Measurements from ENCODE around the gene MRC2.

MRC2 gene

DNA sequence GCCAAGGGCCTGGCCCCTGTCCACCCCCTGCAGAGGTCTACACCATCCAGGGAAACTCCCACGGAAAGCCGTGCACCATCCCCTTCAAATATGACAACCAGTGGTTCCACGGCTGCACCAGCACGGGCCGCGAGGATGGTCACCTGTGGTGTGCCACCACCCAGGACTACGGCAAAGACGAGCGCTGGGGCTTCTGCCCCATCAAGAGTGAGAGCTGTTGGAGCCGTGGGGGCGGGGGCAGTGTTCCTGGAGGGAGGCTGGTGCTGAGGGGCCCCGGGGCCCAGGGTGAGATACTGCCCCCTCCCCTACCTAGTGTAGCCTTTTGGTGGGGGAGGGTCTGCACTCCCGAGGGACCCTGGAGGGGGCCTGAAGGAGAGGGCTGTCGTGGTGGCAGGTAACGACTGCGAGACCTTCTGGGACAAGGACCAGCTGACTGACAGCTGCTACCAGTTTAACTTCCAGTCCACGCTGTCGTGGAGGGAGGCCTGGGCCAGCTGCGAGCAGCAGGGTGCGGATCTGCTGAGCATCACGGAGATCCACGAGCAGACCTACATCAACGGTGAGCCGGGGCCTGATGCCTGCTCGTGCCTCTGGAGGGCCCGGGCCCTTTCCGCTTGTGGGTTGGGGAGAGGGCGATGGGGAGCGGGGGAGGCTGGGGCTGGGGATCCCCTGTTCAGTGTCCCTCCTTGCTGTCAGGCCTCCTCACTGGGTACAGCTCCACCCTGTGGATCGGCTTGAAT is 38.8 kb downstream of the MRC2 start:
- TF ChIP-seq, protein P1, sequence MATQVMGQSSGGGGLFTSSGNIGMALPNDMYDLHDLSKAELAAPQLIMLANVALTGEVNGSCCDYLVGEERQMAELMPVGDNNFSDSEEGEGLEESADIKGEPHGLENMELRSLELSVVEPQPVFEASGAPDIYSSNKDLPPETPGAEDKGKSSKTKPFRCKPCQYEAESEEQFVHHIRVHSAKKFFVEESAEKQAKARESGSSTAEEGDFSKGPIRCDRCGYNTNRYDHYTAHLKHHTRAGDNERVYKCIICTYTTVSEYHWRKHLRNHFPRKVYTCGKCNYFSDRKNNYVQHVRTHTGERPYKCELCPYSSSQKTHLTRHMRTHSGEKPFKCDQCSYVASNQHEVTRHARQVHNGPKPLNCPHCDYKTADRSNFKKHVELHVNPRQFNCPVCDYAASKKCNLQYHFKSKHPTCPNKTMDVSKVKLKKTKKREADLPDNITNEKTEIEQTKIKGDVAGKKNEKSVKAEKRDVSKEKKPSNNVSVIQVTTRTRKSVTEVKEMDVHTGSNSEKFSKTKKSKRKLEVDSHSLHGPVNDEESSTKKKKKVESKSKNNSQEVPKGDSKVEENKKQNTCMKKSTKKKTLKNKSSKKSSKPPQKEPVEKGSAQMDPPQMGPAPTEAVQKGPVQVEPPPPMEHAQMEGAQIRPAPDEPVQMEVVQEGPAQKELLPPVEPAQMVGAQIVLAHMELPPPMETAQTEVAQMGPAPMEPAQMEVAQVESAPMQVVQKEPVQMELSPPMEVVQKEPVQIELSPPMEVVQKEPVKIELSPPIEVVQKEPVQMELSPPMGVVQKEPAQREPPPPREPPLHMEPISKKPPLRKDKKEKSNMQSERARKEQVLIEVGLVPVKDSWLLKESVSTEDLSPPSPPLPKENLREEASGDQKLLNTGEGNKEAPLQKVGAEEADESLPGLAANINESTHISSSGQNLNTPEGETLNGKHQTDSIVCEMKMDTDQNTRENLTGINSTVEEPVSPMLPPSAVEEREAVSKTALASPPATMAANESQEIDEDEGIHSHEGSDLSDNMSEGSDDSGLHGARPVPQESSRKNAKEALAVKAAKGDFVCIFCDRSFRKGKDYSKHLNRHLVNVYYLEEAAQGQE (IDR thresholded peaks at IDR 0.05; ENCODE audit: insufficient read depth in 1 of 2, low read depth in 2 of 2, low read length in 2 of 2), result no peak
- TF ChIP-seq SIN3A (IDR thresholded peaks at IDR 0.05; ENCODE audit: borderline replicate concordance, insufficient read depth, low read length), result no peak
- TF ChIP-seq FOXP2 (optimal IDR thresholded peaks at IDR 0.05; ENCODE audit: borderline replicate concordance, extremely low read depth, extremely low read length, insufficient read depth), result no peak
- no peak for TF ChIP-seq POLR2AphosphoS5 (IDR thresholded peaks at IDR 0.05; ENCODE audit: low read depth, low read length)
- TF ChIP-seq TAF1 (IDR thresholded peaks at IDR 0.05; ENCODE audit: borderline replicate concordance, insufficient read depth, low read length), result no peak

DNA sequence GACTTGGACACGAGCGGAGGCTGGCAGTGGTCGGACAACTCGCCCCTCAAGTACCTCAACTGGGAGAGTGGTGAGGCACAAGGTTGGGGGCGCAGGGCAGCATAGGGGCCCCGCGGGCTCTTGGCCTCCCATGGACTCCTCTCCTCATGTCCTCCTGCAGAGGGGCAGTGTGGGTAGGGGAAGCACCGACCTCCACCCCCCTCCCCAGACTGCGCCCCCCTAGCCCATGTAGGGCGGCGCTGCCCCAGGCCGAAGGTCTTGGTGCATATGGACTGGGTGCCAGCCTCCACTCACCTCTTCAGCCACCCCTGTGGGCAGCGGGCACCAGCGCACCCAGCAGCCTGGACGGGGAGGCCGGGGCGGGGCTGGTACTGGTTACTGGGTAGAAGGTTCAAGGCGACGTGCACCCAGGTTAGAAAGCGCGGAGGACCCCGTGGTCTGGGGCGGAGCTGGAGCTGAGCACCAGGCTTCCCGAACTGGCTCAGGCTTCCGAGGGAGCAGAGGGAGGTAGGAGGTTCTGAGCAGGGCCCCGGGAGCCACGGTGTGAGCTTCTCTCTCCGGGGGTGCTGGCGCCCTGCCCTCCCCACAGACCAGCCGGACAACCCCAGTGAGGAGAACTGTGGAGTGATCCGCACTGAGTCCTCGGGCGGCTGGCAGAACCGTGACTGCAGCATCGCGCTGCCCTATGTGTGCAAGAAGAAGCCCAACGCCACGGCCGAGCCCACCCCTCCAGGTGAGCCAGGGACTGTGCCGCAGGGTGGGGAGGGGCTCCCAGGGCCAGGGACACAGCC is 39.5 kb downstream of the MRC2 start:
- TF ChIP-seq FOXP2 (optimal IDR thresholded peaks at IDR 0.05; ENCODE audit: borderline replicate concordance, extremely low read depth, extremely low read length, insufficient read depth), result no peak
- TF ChIP-seq SIN3A (IDR thresholded peaks at IDR 0.05; ENCODE audit: borderline replicate concordance, insufficient read depth, low read length), result no peak
- TF ChIP-seq POLR2AphosphoS5 (IDR thresholded peaks at IDR 0.05; ENCODE audit: low read depth, low read length), result no peak
- no peak for TF ChIP-seq TAF1 (IDR thresholded peaks at IDR 0.05; ENCODE audit: borderline replicate concordance, insufficient read depth, low read length)
- TF ChIP-seq, protein P1 (IDR thresholded peaks at IDR 0.05; ENCODE audit: insufficient read depth in 1 of 2, low read depth in 2 of 2, low read length in 2 of 2), result no peak

DNA sequence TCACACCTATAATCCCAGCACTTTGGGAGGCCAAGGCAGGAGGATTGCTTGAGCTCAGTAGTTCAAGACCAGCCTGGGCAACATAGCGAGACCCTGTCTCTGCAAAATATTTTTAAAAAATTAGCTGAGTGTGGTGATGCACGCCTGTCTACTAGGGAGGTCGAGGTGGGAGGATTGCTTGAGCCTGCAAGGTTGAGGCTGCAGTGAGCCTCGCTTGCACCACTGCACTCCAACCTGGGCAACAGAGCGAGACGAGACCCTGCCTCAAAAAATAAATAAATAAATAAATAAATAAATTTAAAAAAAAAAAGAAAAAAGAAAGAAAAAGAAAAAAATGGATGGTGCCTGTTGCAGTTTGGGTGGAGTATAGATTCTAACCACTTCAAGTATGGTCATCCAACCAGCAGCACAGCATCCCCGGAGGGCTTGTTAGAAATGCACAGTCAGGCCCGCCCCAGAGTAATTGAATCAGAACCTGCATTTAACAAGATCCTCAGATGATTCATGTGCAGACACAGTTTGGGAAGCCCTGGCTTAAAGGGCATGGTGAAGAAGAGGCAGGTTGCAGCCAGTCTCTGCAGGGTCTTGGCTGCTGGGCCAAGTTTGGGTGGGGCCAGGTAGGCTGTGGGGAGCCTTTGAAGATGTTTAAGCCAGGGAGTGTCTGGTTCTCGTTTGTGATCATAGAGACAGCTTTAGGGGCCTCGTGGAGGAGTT is 40.8 kb downstream of the MRC2 start:
- TF ChIP-seq POLR2AphosphoS5 (IDR thresholded peaks at IDR 0.05; ENCODE audit: low read depth, low read length) (no peak), SIN3A (IDR thresholded peaks at IDR 0.05; ENCODE audit: borderline replicate concordance, insufficient read depth, low read length) (no peak), TAF1 (IDR thresholded peaks at IDR 0.05; ENCODE audit: borderline replicate concordance, insufficient read depth, low read length) (no peak), FOXP2 (optimal IDR thresholded peaks at IDR 0.05; ENCODE audit: borderline replicate concordance, extremely low read depth, extremely low read length, insufficient read depth) (no peak)
- TF ChIP-seq, protein P1 (IDR thresholded peaks at IDR 0.05; ENCODE audit: insufficient read depth in 1 of 2, low read depth in 2 of 2, low read length in 2 of 2), result no peak

DNA sequence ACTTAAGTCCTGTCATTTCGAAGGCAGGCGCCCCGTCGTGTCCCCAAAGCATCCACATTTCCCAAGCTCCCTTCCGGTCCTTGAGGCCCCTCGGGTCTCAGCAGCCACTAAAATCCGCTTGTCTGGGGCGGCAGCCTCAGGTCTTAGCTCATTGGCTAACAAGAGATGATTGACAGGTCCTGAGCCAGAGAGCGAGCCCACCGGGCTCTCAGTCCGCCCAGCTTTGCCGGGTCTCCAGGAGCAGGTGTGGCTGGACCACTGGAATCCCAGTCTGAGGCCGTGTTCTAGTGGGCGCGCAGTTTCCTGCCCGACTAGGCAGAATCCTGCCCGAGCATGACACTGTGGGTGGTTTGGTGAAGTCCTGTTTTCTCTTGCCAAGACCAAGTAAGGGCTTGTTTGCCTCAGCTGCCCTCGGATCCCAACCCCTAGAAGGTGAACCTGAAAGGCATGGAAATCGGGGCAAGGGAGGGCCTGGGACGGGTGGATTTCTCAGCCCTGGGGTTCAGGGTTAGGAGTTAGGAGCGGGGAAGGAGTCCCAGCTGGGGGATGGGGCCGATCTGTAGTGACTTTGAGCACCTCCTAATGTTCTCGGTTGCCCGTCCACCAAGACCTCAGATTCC is 42.8 kb downstream of the MRC2 start:
- no peak for TF ChIP-seq FOXP2 (optimal IDR thresholded peaks at IDR 0.05; ENCODE audit: borderline replicate concordance, extremely low read depth, extremely low read length, insufficient read depth)
- TF ChIP-seq SIN3A (IDR thresholded peaks at IDR 0.05; ENCODE audit: borderline replicate concordance, insufficient read depth, low read length), result no peak
- TF ChIP-seq, protein P1 (IDR thresholded peaks at IDR 0.05; ENCODE audit: insufficient read depth in 1 of 2, low read depth in 2 of 2, low read length in 2 of 2), result no peak
- no peak for TF ChIP-seq POLR2AphosphoS5 (IDR thresholded peaks at IDR 0.05; ENCODE audit: low read depth, low read length)
- TF ChIP-seq TAF1 (IDR thresholded peaks at IDR 0.05; ENCODE audit: borderline replicate concordance, insufficient read depth, low read length), result no peak

Measured in PFSK-1 (cell line).